Measurements from ENCODE around the gene PCAT7.
"Not testable (repeated sequence)": the region's sequence is repeated elsewhere in the genome, so short reads cannot be mapped to it uniquely, and the experiment has no call there.

Gene PCAT7

GRCh38 chr9:94591876-94592275 lies 37.0 kb downstream of the PCAT7 start:
- no peak for DNase-seq (ENCODE audit: low read depth)
- no peak overlapping the region for H3K4me3 ChIP-seq (ENCODE audit: low read depth, low read length)
- no peak for TF ChIP-seq CTCF (conservative IDR thresholded peaks at IDR 0.05; ENCODE audit: low read depth, low read length)

- DNase-seq (ENCODE audit: low read depth); H3K4me3 ChIP-seq (ENCODE audit: low read depth, low read length): not testable (repeated sequence)
Measured at GRCh38 chr9:94592683-94593082, 37.8 kb downstream of the PCAT7 start.

GRCh38 chr9:94593459-94594345 lies 38.8 kb downstream of the PCAT7 start, which contains the start of gene FBP2:
Gene FBP2 (minus strand): TSS chr9:94593824. CDS start chr9:94593726, 98 bp downstream.
- no peak within 1 kb of the TSS for H3K4me3 ChIP-seq (ENCODE audit: low read depth, low read length)
- TF ChIP-seq CTCF (conservative IDR thresholded peaks at IDR 0.05; ENCODE audit: low read depth, low read length) = no peak
- DNase-seq (ENCODE audit: low read depth) = no peak

GRCh38 chr9:94599102-94599501 lies 44.2 kb downstream of the PCAT7 start:
- no peak overlapping the region for H3K4me3 ChIP-seq (ENCODE audit: low read depth, low read length)
- no peak for TF ChIP-seq CTCF (conservative IDR thresholded peaks at IDR 0.05; ENCODE audit: low read depth, low read length)
- DNase-seq (ENCODE audit: low read depth) = no peak

- no peak for DNase-seq (ENCODE audit: low read depth)
- TF ChIP-seq CTCF (conservative IDR thresholded peaks at IDR 0.05; ENCODE audit: low read depth, low read length) = no peak
Measured at GRCh38 chr9:94600258-94600657, 45.4 kb downstream of the PCAT7 start.

GRCh38 chr9:94600715-94601114 lies 45.8 kb downstream of the PCAT7 start:
- no peak for DNase-seq (ENCODE audit: low read depth)
- no peak for TF ChIP-seq CTCF (conservative IDR thresholded peaks at IDR 0.05; ENCODE audit: low read depth, low read length)
- H3K4me3 ChIP-seq (ENCODE audit: low read depth, low read length) = no peak overlapping the region

More at GRCh38 chr9:94600258-94600657, 45.4 kb downstream of the PCAT7 start:
- H3K4me3 ChIP-seq (ENCODE audit: low read depth, low read length) = no peak overlapping the region

GRCh38 chr9:94602666-94603065 lies 47.8 kb downstream of the PCAT7 start:
- H3K4me3 ChIP-seq (ENCODE audit: low read depth, low read length) = no peak overlapping the region
- DNase-seq (ENCODE audit: low read depth) = no peak
- no peak for TF ChIP-seq CTCF (conservative IDR thresholded peaks at IDR 0.05; ENCODE audit: low read depth, low read length)
